ENCODE data around the gene PLEKHG5.

GRCh38 chr1:6466023-6466422, 25.4 kb downstream of the PLEKHG5 start, which contains the start of gene TNFRSF25:
- TF ChIP-seq POLR2AphosphoS5 (IDR thresholded peaks at IDR 0.05) (no peak), POLR2A (IDR thresholded peaks at IDR 0.05; ENCODE audit: low read depth) (no peak), CTCF (IDR thresholded peaks at IDR 0.05) (no peak), EP300 (IDR thresholded peaks at IDR 0.05) (no peak)
